IPS-20b (cell line): ENCODE results near the gene SSBP1.
"Not testable (repeated sequence)": the region's sequence is repeated elsewhere in the genome, so short reads cannot be mapped to it uniquely, and the experiment has no call there.

Experiments
- H3K27ac ChIP-seq: one replicate; pipeline ENCODE4 v1.5.1; 2013; ENCODE audit warnings: low read length
- H3K27me3 ChIP-seq: 2 replicates; pipeline ENCODE4 v1.6.1; 2013; ENCODE audit warnings: mild to moderate bottlenecking, low read length, inconsistent platforms; ENCODE audit not compliant: insufficient read depth
- H3K36me3 ChIP-seq: 2 replicates; pipeline ENCODE4 v1.6.1; 2013; ENCODE audit warnings: low read depth, mild to moderate bottlenecking, inconsistent platforms, low read length, moderate library complexity; ENCODE audit not compliant: insufficient read depth
- H3K4me1 ChIP-seq: 2 replicates; pipeline ENCODE4 v1.6.1; 2013; ENCODE audit warnings: mild to moderate bottlenecking, control low read depth, inconsistent platforms, low read length, moderate library complexity; ENCODE audit not compliant: insufficient read depth
- H3K4me3 ChIP-seq: 2 replicates; pipeline ENCODE4 v1.5.1; 2013; ENCODE audit warnings: mild to moderate bottlenecking, low read length, inconsistent platforms
- H3K9ac ChIP-seq: 2 replicates; pipeline ENCODE4 v1.6.1; 2013; ENCODE audit warnings: low read depth, mild to moderate bottlenecking, inconsistent platforms, low read length, moderate library complexity
- H3K9me3 ChIP-seq: 2 replicates; pipeline ENCODE4 v1.6.1; 2013; ENCODE audit warnings: mild to moderate bottlenecking, low read depth, low read length, inconsistent platforms; ENCODE audit not compliant: insufficient read depth

The SSBP1 gene, protein sequence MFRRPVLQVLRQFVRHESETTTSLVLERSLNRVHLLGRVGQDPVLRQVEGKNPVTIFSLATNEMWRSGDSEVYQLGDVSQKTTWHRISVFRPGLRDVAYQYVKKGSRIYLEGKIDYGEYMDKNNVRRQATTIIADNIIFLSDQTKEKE

DNA sequence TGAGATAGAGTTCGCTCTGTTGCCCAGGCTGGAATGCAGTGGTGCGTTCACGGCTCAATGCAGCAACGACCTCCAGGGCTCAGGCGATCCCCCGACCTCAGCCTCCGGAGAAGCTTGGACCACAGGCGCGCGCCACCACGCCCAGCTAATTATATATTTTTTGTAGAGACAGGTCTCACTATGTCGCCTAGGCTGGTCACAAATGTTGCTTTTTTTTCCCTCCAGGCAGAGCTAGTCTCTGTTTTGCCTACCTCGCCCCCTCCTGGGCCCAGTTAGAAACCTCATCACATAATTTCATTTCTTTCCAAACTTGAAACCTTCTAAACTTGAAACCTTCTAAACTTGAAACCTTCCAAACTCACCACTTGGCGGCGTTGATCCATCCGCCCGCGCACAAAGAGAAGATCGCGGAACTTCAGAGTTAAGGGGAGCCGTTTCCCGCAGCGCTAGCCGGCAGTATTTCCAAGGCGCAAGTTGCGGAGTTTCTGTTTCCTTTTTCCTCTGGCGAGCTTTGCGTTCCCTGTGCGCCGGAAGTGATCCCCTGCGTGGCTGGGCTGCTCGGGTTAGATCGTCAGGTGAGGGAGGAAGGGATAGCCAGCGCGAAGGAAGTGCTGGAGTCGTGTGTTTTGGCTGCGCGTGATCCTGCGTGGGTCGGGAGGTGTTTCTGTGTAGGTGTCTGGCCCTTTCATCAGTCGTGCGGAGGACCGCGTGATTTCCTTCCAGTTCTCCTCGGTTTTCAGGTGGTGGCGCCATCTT is at the start of gene SSBP1:
Gene SSBP1 (plus strand): TSS at position 523 of the 756 bp plus-strand sequence. CDS start 809 bp downstream, outside the sequence.
- H3K9me3 ChIP-seq, result no peaks in the 10 kb centered on the region
- peaks cover 38% of the 10 kb centered on the region for H3K36me3 ChIP-seq
- H3K4me3 ChIP-seq, result peak within 1 kb of the TSS; percentile 97

DNA sequence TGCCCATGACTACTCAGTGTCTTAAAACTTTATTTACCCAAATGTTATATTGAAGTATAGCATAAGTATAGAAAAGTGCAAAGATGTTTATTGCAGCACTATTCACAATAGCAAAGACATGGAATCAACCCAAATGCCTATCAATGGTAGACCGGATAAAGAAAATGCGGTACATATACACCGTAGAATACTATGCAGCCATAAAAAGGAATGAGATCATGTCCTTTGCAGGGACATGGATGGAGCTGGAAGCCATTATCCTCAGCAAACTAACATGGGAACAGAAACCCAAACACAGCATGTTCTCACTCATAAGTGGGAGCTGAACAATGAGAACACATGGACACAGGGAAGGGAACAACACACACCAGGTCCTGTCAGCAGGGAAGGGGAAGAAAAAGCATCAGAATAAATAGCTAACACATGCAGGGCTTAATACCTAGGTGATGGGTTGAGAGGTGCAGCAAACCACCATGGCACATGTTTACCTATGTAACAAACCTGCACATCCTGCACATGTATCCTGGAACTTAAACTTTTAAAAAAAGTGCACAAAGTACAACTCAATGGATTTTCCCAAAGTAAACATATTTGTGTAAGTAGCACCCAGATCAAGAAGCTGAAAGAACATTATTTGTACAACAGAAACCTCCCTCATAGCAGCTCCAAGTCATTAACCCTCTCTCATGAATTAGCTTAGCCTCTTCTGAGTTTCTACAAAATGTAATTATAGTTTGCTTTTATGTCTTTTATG is 48.9 kb upstream of the SSBP1 start:
- Histone ChIP-seq H3K4me1 (peaks cover 14% of the 10 kb centered on the region; the same call in 1 of the 2 replicates), H3K36me3 (peaks cover 15% of the 10 kb centered on the region)
- H3K4me3 ChIP-seq, result not testable (repeated sequence)

More for the DNA sequence above, at the start of gene SSBP1:
- Histone ChIP-seq H3K27me3 (no peaks in the 10 kb centered on the region), H3K9ac (peak within 1 kb of the TSS; percentile 97), H3K27ac (peak within 1 kb of the TSS; percentile 85), H3K4me1 (0 out of 2 replicates have a peak, but pooled peaks cover 7% of the 10 kb centered on the region)

DNA sequence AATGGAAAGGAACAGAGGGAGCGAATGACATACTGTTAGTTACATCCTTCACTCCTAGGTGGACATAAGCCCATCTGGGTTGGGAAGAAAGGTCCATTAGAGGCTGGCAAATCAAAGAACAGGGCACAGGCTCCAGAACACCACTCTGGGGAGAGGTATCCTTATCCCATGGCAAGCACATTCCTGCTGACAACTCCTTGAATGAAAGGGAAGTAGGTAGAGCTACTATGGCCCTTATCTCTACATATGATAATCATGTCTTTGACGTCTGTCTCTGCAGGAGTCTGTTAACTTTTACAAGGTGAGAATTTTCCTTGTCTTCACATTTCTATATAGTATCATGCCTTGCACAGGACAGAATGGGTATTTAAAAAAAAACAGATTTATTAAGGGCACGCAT is 46.6 kb upstream of the SSBP1 start:
- H3K9me3 ChIP-seq, result no peaks in the 10 kb centered on the region
- no peaks in the 10 kb centered on the region for H3K27me3 ChIP-seq

More for the DNA sequence above, 48.9 kb upstream of the SSBP1 start:
- not testable (repeated sequence) for H3K27me3 ChIP-seq, H3K27ac ChIP-seq, H3K9ac ChIP-seq, H3K9me3 ChIP-seq

DNA sequence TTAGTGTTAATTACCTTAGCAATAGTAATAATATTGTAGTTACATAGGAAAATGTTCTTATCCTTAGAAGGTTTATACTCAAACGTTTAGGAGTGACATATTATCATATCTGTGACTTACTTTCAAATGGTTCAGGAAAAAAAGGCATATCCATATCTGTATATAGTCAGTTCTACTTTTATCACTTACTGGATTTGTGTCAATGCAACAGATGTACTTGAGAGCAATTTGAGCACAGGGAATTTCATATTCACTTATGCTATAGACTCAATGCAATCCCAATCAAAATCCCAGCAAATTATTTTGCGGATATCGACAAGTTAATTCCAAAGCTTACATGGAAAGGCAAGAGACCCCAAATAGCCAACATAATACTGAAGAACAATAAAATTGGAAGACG is 46.2 kb upstream of the SSBP1 start:
- Histone ChIP-seq H3K4me3 (no peak overlapping the region), H3K4me1 (peaks cover 20% of the 10 kb centered on the region; the same call in 1 of the 2 replicates), H3K9me3 (no peaks in the 10 kb centered on the region), H3K27me3 (no peaks in the 10 kb centered on the region), H3K36me3 (no peaks in the 10 kb centered on the region), H3K27ac (no peak overlapping the region), H3K9ac (no peak overlapping the region)

More for the DNA sequence above, 46.6 kb upstream of the SSBP1 start:
- Histone ChIP-seq H3K4me3 (no peak overlapping the region), H3K9ac (no peak overlapping the region), H3K27ac (no peak overlapping the region), H3K36me3 (no peaks in the 10 kb centered on the region), H3K4me1 (peaks cover 16% of the 10 kb centered on the region; the same call in 1 of the 2 replicates)

DNA sequence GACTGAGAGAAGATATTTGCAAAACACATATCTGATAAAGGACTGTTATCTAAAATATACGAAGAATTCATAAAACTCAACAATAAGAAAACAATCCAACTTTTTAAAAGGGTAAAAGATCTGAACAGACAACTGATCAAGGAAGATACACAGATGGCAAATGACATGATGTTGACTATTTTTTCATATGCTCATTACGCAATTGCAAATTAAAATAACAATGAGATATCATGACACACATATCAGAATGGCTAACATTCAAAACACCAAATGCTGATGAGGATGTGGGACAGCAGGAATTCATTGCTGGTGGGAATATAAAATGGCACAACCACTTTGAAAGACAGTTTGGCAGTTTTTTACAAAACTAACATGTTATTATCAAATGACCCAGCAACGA is 45.1 kb upstream of the SSBP1 start:
- H3K9me3 ChIP-seq, result no peaks in the 10 kb centered on the region
- H3K27ac ChIP-seq, result no peak overlapping the region
- no peaks in the 10 kb centered on the region for H3K27me3 ChIP-seq
- H3K9ac ChIP-seq, result no peak overlapping the region
- H3K36me3 ChIP-seq, result no peaks in the 10 kb centered on the region
- H3K4me3 ChIP-seq, result no peak overlapping the region
- peaks cover 30% of the 10 kb centered on the region for H3K4me1 ChIP-seq

DNA sequence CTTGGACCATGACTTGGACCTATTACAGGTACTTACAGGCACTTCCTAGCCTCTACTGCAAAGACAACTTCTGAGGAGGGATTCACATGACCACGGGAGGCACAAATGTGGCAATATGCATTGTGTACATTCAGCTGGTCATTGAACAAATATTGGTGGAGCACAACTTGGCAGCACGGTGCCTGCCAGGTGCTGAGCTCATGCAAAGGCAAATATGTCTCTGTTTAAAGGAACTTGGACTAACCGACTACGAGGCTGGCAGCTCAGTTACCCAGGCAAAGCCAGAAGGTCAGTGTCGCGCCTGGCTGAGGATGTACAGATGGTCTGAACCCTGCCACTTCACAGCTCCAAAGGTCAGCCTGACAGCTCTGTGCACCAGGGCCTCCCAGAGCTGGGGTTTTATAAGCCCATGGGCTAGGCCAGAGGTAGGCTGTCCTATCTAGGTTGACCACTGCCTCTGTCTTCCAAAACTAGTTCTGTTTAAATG is 42.3 kb upstream of the SSBP1 start:
- no peaks in the 10 kb centered on the region for H3K9me3 ChIP-seq
- no peak overlapping the region for H3K4me3 ChIP-seq
- no peak overlapping the region for H3K9ac ChIP-seq
- peaks cover 28% of the 10 kb centered on the region for H3K4me1 ChIP-seq
- no peak overlapping the region for H3K27ac ChIP-seq
- no peaks in the 10 kb centered on the region for H3K36me3 ChIP-seq
- peaks cover 6% of the 10 kb centered on the region; the same call in 1 of the 2 replicates for H3K27me3 ChIP-seq

DNA sequence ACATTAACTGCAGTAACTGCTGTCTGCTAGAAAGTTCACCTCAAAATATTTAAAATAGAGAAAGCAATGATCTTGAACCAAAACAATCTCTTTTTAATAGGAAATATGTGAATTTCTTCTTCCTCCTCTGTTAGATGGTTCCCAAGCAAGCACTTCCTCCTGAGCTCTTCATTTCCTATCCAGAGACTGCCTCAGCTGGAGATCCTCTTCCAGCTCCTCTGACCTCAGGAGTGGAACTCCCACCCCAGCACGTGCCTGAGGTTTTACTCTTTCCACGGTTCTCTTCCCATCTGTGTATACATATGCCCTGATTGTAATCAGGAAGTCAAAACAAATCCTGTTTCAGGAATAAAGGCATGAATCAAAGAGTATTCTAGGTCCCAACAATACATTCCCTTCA is 41.8 kb upstream of the SSBP1 start:
- H3K27ac ChIP-seq, result no peak overlapping the region
- H3K9ac ChIP-seq, result no peak overlapping the region
- no peaks in the 10 kb centered on the region for H3K9me3 ChIP-seq
- peaks cover 8% of the 10 kb centered on the region; the same call in 1 of the 2 replicates for H3K27me3 ChIP-seq
- H3K36me3 ChIP-seq, result no peaks in the 10 kb centered on the region
- H3K4me3 ChIP-seq, result no peak overlapping the region
- H3K4me1 ChIP-seq, result peaks cover 28% of the 10 kb centered on the region

DNA sequence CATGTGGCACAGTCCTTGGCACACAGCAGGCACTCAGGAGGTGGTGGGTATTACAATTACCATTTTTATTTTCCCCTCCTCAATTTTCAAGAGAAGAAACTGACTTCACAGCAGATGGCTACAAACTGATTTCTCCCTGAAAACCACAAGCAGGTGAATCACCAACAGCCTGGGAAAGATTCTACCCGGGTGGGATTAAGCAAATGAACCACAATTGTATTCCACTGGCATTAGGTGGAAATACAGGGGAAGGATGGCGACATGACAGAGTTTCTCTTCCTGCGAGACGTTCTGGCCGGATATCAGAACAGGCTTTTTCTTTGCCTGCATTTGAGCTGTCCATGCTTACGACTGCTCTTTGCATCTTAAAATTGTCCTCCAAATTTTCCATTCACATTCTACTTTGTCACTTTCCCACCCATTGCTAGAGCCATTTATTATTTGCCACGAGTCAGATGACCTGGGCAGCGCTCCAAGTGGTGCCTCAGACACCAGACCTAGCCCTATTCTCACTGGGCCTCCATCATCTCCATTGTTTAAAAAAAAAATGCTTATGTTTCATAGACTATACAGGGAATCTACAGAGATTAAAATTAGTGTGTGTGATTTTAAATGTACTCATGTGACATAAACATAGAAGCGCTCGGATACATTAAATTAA is 40.8 kb upstream of the SSBP1 start:
- H3K27ac ChIP-seq, result no peak overlapping the region

DNA sequence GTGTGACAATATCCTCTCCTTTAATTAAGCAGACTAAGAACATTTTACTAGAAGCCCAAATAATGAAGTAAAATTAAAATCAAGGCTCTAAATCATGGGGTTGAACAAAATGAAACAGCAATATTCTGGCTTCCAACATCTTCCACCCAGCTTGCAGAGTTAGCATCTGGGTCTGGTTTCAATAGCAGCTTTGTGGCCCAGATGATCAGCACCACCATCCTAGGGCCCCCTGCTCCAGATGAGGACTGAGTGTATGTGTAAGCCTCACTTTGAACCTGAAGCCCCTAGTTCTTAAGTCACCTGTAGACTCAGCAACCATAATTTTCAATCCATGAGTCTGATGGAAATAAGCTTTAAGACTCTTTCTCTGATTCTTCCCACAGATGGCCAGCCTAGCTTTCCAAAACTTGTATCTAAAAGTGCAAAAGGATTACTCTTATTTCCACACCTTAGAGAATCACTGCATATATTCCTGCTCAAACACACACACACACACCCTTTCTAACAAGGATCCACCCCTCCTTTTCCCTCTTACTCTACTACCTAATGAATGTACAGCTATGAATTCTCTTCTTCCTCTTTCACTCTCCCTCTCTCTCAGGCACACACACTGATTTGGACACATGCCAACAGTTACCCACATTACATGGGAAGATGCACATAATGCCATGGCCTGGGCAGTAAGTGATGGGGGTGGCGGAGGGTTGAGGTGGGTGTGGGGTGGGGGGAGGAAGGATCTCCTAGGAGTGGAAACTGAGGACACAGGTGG is 39.7 kb upstream of the SSBP1 start:
- Histone ChIP-seq H3K9me3 (no peaks in the 10 kb centered on the region), H3K36me3 (no peaks in the 10 kb centered on the region), H3K27ac (no peak overlapping the region), H3K4me3 (no peak overlapping the region), H3K9ac (no peak overlapping the region), H3K27me3 (peaks cover 20% of the 10 kb centered on the region), H3K4me1 (peaks cover 24% of the 10 kb centered on the region)

More for the DNA sequence above, 40.8 kb upstream of the SSBP1 start:
- Histone ChIP-seq H3K4me1 (peaks cover 24% of the 10 kb centered on the region), H3K9me3 (no peaks in the 10 kb centered on the region), H3K27me3 (peaks cover 9% of the 10 kb centered on the region), H3K9ac (no peak overlapping the region), H3K4me3 (no peak overlapping the region), H3K36me3 (no peaks in the 10 kb centered on the region)

DNA sequence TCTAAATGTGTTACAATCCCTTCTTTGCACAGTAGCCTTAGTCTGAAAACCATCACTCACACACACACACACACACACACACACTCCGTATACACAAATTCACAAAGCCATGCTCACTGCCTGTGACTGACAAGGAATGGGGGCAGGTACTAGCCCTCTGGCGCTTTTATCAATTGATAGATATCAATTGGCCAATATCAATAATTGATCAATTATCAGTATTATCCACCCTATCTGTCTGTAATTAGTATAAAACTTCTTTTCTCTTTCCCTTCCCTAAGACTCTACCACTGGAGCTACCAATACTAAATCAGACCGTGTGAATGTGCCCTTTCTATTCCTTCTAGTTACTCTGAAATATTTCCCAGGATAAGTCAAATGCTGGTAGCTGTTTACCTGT is 38.3 kb upstream of the SSBP1 start:
- no peaks in the 10 kb centered on the region for H3K36me3 ChIP-seq
- H3K4me1 ChIP-seq, result peaks cover 27% of the 10 kb centered on the region
- peaks cover 30% of the 10 kb centered on the region for H3K27me3 ChIP-seq
- H3K9me3 ChIP-seq, result no peaks in the 10 kb centered on the region
- H3K27ac ChIP-seq, result no peak overlapping the region
- no peak overlapping the region for H3K9ac ChIP-seq
- no peak overlapping the region for H3K4me3 ChIP-seq
